ENCODE results near the gene TTC7B.

Gene TTC7B

GRCh38 chr14:90645842-90646443 lies 170.3 kb downstream of the TTC7B start:
- Mint-ChIP-seq H3K27me3 (no peaks in the 10 kb centered on the region), H3K27ac (ENCODE audit: low read depth) (no peak overlapping the region), H3K9me3 (no peaks in the 10 kb centered on the region), H3K4me3 (no peak overlapping the region), H3K4me1 (no peaks in the 10 kb centered on the region), H3K36me3 (ENCODE audit: insufficient read depth) (peaks cover 2% of the 10 kb centered on the region)
- ATAC-seq (replicated peaks; ENCODE audit: extremely low read depth, poor library complexity, severe bottlenecking), result no peak
- DNase-seq (ENCODE audit: low spot score in 2 of 2), result no peak

- H3K4me3 Mint-ChIP-seq, result no peak overlapping the region
- no peaks in the 10 kb centered on the region for H3K27me3 Mint-ChIP-seq
- no peaks in the 10 kb centered on the region for H3K4me1 Mint-ChIP-seq
- DNase-seq (ENCODE audit: low spot score in 2 of 2) (no peak), ATAC-seq (replicated peaks; ENCODE audit: extremely low read depth, poor library complexity, severe bottlenecking) (no peak)
- H3K9me3 Mint-ChIP-seq, result no peaks in the 10 kb centered on the region
- H3K27ac Mint-ChIP-seq (ENCODE audit: low read depth), result no peak overlapping the region
- H3K36me3 Mint-ChIP-seq (ENCODE audit: insufficient read depth), result peaks cover 2% of the 10 kb centered on the region
These were observed 171.3 kb downstream of the TTC7B start for GRCh38 chr14:90644882-90645281.

GRCh38 chr14:90643982-90644670 lies 172.1 kb downstream of the TTC7B start:
- Mint-ChIP-seq H3K4me3 (no peak overlapping the region), H3K36me3 (ENCODE audit: insufficient read depth) (no peaks in the 10 kb centered on the region), H3K9me3 (no peaks in the 10 kb centered on the region), H3K27me3 (no peaks in the 10 kb centered on the region), H3K27ac (ENCODE audit: low read depth) (no peak overlapping the region), H3K4me1 (no peaks in the 10 kb centered on the region)
- DNase-seq (ENCODE audit: low spot score in 2 of 2) (no peak), ATAC-seq (replicated peaks; ENCODE audit: extremely low read depth, poor library complexity, severe bottlenecking) (no peak)

GRCh38 chr14:90642244-90642717 lies 173.9 kb downstream of the TTC7B start:
- no peaks in the 10 kb centered on the region for H3K27me3 Mint-ChIP-seq
- no peak for ATAC-seq (replicated peaks; ENCODE audit: extremely low read depth, poor library complexity, severe bottlenecking)
- no peaks in the 10 kb centered on the region for H3K36me3 Mint-ChIP-seq (ENCODE audit: insufficient read depth)
- no peaks in the 10 kb centered on the region for H3K4me1 Mint-ChIP-seq
- no peak overlapping the region for H3K4me3 Mint-ChIP-seq
- no peaks in the 10 kb centered on the region for H3K9me3 Mint-ChIP-seq
- DNase-seq (ENCODE audit: low spot score in 2 of 2), result no peak
- H3K27ac Mint-ChIP-seq (ENCODE audit: low read depth), result no peak overlapping the region

GRCh38 chr14:90641615-90642243 lies 174.5 kb downstream of the TTC7B start:
- Mint-ChIP-seq H3K27me3 (no peaks in the 10 kb centered on the region), H3K4me1 (no peaks in the 10 kb centered on the region), H3K36me3 (ENCODE audit: insufficient read depth) (no peaks in the 10 kb centered on the region), H3K27ac (ENCODE audit: low read depth) (no peak overlapping the region), H3K4me3 (no peak overlapping the region), H3K9me3 (no peaks in the 10 kb centered on the region)
- DNase-seq (ENCODE audit: low spot score in 2 of 2), result no peak
- ATAC-seq (replicated peaks; ENCODE audit: extremely low read depth, poor library complexity, severe bottlenecking), result no peak

GRCh38 chr14:90641168-90641567 lies 175.1 kb downstream of the TTC7B start:
- Mint-ChIP-seq H3K27ac (ENCODE audit: low read depth) (no peak overlapping the region), H3K4me1 (no peaks in the 10 kb centered on the region), H3K9me3 (no peaks in the 10 kb centered on the region), H3K27me3 (no peaks in the 10 kb centered on the region), H3K36me3 (ENCODE audit: insufficient read depth) (no peaks in the 10 kb centered on the region), H3K4me3 (no peak overlapping the region)
- ATAC-seq (replicated peaks; ENCODE audit: extremely low read depth, poor library complexity, severe bottlenecking) (no peak), DNase-seq (ENCODE audit: low spot score in 2 of 2) (no peak)

- Mint-ChIP-seq H3K9me3 (no peaks in the 10 kb centered on the region), H3K36me3 (ENCODE audit: insufficient read depth) (no peaks in the 10 kb centered on the region), H3K4me3 (no peak overlapping the region), H3K27me3 (no peaks in the 10 kb centered on the region), H3K27ac (ENCODE audit: low read depth) (no peak overlapping the region), H3K4me1 (no peaks in the 10 kb centered on the region)
- no peak for DNase-seq (ENCODE audit: low spot score in 2 of 2)
- no peak for ATAC-seq (replicated peaks; ENCODE audit: extremely low read depth, poor library complexity, severe bottlenecking)
These were observed 176.6 kb downstream of the TTC7B start for GRCh38 chr14:90639641-90640040.

- no peaks in the 10 kb centered on the region for H3K4me1 Mint-ChIP-seq
- no peak for ATAC-seq (replicated peaks; ENCODE audit: extremely low read depth, poor library complexity, severe bottlenecking)
These were observed 183.4 kb downstream of the TTC7B start for GRCh38 chr14:90632871-90633270.

GRCh38 chr14:90632451-90632850 lies 183.8 kb downstream of the TTC7B start:
- no peak for ATAC-seq (replicated peaks; ENCODE audit: extremely low read depth, poor library complexity, severe bottlenecking)
- Mint-ChIP-seq H3K36me3 (ENCODE audit: insufficient read depth) (no peaks in the 10 kb centered on the region), H3K4me3 (no peak overlapping the region), H3K27ac (ENCODE audit: low read depth) (no peak overlapping the region), H3K4me1 (no peaks in the 10 kb centered on the region), H3K9me3 (no peaks in the 10 kb centered on the region), H3K27me3 (peaks cover 15% of the 10 kb centered on the region)
- DNase-seq (ENCODE audit: low spot score in 2 of 2), result no peak

More at GRCh38 chr14:90632871-90633270, 183.4 kb downstream of the TTC7B start:
- no peak for DNase-seq (ENCODE audit: low spot score in 2 of 2)
- H3K27me3 Mint-ChIP-seq, result peaks cover 15% of the 10 kb centered on the region
- no peaks in the 10 kb centered on the region for H3K9me3 Mint-ChIP-seq
- H3K36me3 Mint-ChIP-seq (ENCODE audit: insufficient read depth), result no peaks in the 10 kb centered on the region
- H3K4me3 Mint-ChIP-seq, result no peak overlapping the region
- no peak overlapping the region for H3K27ac Mint-ChIP-seq (ENCODE audit: low read depth)

GRCh38 chr14:90630171-90630806 lies 185.9 kb downstream of the TTC7B start:
- Mint-ChIP-seq H3K9me3 (no peaks in the 10 kb centered on the region), H3K4me1 (no peaks in the 10 kb centered on the region), H3K36me3 (ENCODE audit: insufficient read depth) (no peaks in the 10 kb centered on the region), H3K27ac (ENCODE audit: low read depth) (no peak overlapping the region), H3K4me3 (no peak overlapping the region), H3K27me3 (peaks cover 15% of the 10 kb centered on the region)
- DNase-seq (ENCODE audit: low spot score in 2 of 2), result no peak
- ATAC-seq (replicated peaks; ENCODE audit: extremely low read depth, poor library complexity, severe bottlenecking), result no peak

GRCh38 chr14:90629471-90629870 lies 186.8 kb downstream of the TTC7B start:
- DNase-seq (ENCODE audit: low spot score in 2 of 2) (no peak), ATAC-seq (replicated peaks; ENCODE audit: extremely low read depth, poor library complexity, severe bottlenecking) (no peak)
- H3K27me3 Mint-ChIP-seq, result peaks cover 22% of the 10 kb centered on the region
- H3K9me3 Mint-ChIP-seq, result no peaks in the 10 kb centered on the region
- no peaks in the 10 kb centered on the region for H3K36me3 Mint-ChIP-seq (ENCODE audit: insufficient read depth)
- no peaks in the 10 kb centered on the region for H3K4me1 Mint-ChIP-seq
- no peak overlapping the region for H3K27ac Mint-ChIP-seq (ENCODE audit: low read depth)
- no peak overlapping the region for H3K4me3 Mint-ChIP-seq

GRCh38 chr14:90628825-90629224 lies 187.4 kb downstream of the TTC7B start:
- no peak overlapping the region for H3K27ac Mint-ChIP-seq (ENCODE audit: low read depth)
- H3K4me1 Mint-ChIP-seq, result no peaks in the 10 kb centered on the region
- H3K27me3 Mint-ChIP-seq, result peaks cover 23% of the 10 kb centered on the region
- ATAC-seq (replicated peaks; ENCODE audit: extremely low read depth, poor library complexity, severe bottlenecking) (no peak), DNase-seq (ENCODE audit: low spot score in 2 of 2) (no peak)
- no peaks in the 10 kb centered on the region for H3K36me3 Mint-ChIP-seq (ENCODE audit: insufficient read depth)
- H3K9me3 Mint-ChIP-seq, result no peaks in the 10 kb centered on the region
- H3K4me3 Mint-ChIP-seq, result no peak overlapping the region
